HG03159 (cell line): ENCODE measurements around the gene DSC3.

Experiments
- ATAC-seq: cut with Tn5 transposase; IDR thresholded peaks from one replicate; pipeline ENCODE4 v1.9.1; 2021; ENCODE audit warnings: mild to moderate bottlenecking, moderate library complexity; ENCODE audit not compliant: unreplicated experiment

The DSC3 gene

DNA sequence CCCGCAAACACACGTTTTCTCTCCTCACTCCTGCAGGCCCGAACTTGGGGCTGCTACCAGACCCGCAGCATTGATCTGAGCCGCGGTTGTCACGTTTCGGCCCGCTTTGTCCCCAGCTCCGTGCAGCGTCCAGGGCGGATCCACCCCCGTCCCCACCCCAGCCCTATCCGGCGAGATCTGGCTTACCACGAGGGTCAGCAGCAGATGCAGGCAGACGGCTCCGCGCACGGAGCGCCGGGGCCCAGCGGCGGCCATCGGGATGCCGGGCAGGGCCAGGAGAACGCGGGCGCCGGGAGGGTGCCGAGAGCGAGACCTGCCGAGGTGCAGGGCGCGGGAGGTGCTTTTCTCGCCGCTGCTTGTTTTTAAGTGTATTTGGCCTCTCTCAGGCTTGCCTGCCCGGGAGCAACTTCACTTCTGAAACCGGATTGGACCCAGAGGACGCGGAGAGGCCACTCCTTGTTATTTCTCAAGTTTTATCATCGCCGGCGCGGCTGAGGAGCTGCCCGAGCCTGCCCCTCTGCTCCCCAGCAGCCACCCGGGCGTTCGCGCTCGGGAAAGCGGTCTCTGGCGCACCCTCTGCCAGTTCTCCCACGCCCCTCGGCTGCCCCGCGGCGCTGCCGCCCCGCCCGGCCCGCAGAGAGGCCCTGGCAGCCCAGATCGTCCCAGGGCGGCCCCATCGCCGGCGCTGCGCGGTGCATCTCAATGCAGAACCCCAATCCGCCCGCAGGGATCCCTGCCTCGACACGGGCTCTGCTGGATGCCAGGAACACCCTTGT is at the start of gene DSC3:
DSC3 (minus strand) TSS at position 337 of the 776 bp plus-strand sequence; CDS start at position 255, 82 bp downstream.
- ATAC-seq = no peak

DNA sequence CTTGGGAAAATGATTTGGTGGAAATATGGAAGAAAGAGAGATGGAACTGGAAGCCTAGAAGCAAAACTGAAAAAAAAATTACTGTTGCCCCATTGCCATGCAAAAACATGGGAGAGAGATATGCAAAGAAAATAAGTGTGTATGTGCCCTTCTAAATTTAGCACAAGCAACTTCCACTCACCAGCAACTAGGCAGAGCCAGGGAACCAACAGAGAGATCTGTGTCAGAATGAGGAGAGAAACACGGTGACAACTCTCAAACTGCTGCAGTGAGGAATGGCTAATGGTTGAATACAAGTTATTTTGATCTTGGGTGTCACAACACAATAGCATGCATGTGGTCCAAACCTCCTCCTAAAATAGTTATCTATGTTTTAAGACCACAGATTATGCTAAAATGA is 48.8 kb upstream of the DSC3 start:
- no peak for ATAC-seq

DNA sequence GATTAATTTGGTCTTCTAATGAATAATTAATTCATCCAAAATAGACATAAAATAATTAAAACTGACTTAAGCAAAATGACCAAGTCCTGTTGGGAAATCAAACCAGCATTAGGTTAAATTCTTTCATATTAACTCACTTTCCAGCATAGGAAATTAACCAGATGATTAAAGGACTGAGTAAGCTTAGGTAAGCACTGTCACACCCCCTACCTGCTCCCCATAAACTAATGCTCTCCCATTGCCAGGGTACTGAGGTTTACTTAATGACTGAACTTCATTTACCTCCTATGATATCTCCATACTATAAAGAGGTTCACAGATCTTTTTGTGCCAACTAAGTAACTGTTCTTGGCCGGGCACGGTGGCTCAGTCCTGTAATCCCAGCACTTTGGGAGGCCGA is 46.0 kb upstream of the DSC3 start:
- no peak for ATAC-seq

DNA sequence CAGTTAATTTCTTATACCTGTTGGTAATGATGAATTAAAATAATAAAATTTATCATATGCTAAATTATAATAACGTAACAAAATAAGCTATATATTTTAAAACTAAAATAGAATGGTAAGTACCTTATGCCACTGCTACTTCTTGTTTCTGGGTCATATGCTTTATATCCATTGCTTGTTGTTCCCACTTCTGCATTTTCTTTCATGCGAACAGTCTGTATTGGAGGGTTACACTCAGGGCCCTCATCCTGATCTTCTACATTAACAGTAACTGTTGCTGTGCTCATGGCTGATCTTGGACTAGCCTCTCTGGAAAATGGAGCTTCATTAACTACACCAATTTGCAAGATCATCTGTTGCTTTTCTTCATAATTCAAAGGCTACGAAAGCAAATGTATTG is 37.4 kb upstream of the DSC3 start:
- no peak for ATAC-seq

DNA sequence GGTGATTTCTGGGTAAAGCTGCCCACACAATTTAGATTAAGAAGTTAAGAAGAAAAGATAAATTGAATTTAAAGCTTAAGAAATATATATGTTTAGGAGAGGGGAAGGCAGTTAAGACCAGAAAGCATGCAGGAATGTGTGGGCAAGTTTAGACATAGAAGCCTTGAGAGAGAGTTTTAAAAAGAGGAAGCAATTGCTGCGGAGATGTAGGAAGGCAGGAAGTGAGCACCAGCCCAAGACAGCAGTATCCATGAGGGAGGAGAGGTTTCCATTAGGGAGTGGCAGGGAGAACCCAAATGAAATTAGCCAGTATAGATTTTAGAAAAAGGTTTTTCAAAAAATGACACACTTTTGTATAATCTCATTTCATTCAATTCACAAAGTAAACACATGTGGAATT is 35.3 kb upstream of the DSC3 start:
- ATAC-seq = no peak

DNA sequence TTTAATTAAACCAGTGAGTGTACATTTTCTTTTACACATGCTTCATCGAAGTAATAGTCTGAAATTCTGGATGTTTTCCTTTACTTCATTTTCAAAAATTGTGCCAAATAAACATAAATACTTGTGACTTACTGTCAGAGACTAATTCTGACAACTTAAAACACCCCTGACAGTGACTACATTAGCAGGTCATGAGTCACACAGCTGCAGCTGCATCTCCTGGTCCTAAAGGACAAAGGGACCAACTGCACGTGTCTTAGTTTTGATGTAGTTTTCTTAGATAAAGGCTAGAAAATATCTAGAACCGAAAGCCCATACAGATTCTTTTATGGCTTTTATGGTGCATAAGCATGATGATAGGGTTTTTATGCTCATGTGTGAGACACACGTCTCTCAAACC is 29.6 kb upstream of the DSC3 start:
- ATAC-seq = no peak

DNA sequence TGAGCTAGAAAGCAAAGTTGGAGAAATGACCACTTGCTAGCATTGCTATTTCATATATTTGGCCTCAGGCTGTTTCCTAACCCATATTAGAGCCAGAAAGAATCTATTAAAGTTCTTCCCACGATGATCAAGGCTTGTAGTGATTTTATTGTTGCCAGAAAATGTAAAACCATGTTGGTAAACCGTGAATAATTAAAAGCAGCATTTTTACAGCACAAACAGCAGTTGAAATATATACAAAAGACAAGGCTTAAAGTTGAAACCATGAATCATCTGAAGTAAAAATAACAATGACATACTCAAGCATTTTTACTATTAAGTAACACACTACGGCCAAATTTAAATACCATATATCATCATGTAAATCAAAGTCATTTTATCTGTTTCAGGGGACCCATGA is 27.7 kb upstream of the DSC3 start:
- no peak for ATAC-seq

DNA sequence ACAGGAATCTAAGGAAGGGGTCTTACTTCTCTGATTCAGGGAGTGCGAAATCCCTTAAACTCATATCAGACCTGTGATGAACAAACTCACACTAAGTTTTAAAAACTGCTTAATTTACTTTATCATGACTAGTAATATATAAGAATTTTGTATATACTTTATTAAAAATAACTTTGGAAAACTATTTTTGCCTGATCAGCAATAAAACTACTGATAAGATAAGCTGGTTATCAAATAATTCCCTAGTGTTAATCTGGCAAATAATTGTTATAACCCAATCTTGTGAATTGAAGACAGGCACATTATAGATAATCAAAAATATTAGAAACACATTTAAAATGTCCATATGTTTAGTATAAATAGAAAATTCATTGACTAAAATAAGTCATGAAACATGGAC is 23.7 kb upstream of the DSC3 start:
- ATAC-seq = no peak

DNA sequence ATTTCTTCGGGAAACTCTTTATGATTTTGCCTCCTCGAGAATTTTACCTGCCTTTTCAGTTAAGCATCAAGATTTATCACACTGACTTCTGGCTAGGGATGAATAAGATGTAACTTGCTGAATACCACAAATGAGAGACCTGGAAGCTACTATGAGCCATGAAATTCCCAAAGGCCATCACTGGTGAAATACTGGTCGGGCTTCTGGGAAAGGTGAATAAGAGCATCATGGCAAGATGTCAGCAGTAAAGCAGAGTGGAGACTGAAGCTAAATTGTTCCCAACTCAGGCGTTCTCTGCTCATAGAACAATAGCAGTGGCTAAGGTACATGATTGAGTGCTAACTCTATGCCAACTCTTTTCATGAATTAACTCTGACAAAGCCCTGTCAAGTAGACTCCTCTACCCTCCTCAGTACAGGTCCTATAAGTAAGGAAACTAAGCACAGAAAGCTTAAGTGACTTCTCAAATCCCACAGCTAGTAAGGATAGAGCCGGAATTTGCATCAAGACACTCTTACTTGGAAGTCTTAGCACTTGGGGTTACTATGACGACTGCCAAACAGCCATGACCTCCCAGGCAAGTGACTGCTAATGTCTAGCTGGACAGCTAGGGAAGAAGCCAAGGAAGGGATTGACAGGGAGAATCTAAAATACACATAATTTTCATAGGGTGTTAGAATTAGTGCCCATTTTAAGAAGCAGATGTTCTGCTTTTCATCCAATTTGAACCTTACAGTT is 22.7 kb upstream of the DSC3 start:
- no peak for ATAC-seq

DNA sequence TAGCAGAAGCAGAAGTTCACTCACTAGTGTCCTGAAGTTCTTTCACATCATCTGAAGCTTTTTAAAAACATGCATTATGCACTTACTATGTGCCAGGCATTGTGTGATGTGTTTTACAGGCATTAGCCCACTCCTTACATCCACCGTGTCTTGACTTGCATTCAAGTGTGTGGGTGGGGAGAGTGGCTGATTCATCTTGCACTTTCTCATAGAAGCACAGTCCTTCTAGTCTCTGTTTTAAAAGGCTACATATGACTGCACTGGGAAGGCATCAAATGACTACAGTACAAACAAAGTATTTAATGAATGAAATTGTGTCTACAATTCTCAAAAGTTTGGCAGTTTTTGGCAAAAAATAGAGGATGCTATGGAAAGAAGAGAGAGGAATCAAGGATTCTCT is 21.6 kb upstream of the DSC3 start:
- peak; percentile 60 for ATAC-seq

DNA sequence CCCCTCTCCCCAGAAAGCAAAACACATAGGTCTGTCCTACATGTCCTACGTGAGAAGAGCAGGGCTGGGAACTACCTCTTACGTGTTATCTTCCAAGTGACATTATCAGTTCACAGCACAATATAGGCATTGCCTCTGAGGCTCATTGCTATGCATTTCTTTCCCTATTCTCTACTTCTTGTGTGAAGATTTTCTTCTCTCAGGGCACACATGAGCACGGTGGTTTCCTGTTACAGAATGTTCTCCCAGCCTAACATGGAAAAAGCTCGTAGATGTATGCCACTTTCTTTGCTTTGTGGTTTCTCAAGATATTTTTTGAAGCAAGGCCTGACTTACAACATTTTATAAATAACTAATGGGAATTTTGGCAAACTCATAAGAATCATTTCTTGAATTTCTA is 19.4 kb upstream of the DSC3 start:
- no peak for ATAC-seq

DNA sequence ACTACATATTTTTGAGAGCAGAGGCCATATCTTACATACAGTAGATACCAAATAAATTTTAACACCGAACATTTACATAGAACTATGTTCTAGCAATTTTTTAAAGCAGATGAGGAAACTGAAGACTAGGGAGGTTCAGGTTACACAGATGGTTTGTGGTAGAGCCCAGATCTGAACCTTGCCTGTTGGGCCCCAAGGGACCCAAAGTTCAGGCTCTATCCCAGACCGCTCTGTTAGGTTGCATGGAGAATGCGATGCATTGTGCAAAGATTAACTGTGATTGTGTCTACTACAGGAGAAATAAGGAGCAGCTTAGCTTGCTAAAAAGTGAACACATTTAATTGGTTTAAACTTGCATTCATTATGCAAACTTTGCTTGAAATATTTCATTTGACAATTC is 16.4 kb upstream of the DSC3 start:
- ATAC-seq = no peak

DNA sequence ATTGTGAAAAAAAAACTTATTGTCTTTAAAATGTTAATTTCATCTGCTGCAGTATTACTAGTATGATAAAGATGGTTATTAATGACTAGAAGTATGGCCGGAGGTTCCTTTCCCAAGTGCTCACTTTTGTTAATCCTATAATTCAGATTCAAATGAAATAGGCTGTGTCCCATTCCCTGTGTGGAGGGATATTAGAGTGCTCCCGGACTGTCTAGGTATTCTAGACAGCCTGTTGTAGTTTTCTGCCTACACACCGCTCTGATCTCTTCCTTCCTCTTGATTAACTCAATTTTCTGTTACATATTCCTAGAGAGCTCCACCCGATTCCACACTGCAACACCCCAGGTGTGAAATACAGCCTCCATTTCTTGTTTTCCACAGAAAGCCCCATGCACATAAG is 15.4 kb upstream of the DSC3 start:
- no peak for ATAC-seq

DNA sequence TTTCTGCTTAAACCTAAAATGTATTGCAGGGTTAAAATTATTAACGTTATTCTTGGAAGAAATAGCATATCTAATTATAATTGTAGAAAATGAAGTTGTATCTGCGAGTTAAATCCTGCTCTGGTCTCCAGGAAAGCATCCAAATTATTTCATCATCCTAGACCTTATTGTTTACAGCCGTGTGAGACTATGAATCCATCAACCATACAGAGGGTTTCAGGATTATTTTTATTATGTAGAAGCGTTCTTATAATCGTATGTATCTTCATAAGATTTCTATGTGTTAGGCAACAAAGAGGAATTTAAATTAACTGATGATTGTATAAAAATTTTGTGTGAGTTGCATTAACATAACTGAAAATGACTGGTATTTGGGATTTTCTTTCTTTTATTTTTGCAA is 14.5 kb upstream of the DSC3 start:
- no peak for ATAC-seq

DNA sequence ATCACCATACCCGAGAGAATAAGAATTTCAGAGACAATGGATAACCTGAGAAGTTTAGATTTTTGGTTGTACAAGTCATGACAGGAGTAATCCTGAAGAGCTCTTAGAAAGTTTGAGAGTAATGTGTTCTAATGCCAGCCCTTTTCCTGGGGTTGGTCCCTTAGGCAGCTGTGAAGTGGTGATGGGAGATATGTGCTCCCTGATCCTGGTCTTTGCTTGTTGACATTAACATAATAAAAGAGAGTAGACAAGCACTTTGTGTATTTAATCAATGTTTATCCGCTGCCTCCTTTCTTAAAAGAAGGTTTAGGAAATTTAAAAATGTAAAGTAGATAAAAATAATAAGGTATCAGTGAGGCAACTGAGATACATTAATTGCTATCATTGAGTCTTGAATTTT is 13.8 kb upstream of the DSC3 start:
- no peak for ATAC-seq

DNA sequence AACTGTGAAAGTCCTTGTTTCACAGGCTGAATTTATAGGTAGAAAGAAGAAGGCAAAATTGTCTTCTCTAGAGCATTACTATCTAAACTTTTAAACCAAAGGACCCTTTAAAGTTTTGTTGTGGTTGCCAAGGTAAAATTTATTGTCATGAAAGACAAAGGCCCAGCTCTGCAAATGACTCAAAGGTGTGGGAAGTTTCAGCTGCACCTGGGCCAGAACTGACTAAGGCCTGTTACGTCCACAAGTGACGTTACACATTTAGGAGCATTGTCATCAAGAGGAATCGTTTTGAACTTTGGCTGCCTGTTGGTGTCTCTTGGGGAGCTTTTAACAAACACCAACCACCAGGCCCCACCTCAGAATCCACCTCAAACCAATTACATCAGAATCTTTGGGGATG is 8.1 kb upstream of the DSC3 start:
- ATAC-seq = no peak

DNA sequence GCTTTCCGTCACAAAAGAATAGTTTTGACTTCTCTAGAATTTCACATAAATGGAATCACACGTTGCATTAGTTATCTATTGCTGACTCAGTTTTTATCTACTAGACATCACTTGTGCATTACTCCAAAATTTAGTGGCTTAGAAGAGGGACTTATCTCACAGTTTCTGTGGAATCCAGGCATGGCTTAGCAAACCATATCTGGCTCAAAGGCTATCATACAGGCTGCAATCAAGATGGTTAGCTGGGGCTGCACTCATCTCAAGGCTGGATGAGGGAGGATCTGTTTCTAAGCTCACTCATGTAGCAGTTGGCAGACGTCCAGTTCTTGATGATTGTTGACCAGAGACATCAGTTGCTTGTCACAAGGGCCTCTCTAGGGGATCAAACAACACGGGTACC is 6.6 kb upstream of the DSC3 start:
- ATAC-seq = no peak

DNA sequence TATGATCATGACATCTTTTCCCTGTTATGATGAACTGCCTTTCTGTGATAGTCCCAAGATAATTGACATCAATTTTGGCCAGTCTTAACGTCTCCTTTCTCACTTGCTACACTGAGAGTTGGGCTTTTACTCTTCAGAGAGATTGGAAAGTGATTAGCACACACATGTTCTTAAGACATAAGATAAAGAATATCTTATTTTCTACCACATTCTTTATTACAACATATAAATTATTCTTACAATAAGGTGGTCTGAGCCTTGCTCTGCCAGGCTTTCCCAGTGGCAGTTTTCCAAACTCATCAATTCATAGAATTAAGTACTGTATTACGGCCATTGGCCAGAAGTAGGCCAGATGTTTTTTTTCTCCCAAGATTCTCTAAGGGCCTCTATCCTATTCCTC is 5.7 kb upstream of the DSC3 start:
- ATAC-seq = no peak

DNA sequence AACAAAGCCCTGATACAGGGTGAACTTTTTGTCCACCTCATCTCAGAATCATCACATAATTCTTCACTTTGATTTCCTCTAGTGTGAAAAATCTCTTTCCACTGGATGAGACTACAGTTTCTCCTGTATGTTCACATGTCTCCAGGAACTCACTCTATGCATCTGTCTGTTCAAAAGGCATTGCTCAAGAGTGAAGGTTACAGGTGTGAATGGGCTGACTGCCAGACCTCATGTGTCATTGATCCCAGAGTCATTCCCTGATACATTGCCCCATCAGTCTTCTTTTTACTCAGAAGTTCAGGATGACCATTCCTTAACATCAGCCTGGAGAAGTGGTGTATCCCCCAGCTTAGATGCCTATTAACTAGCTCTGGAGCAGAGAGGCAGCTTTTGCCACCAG is 4.4 kb upstream of the DSC3 start:
- ATAC-seq = no peak

DNA sequence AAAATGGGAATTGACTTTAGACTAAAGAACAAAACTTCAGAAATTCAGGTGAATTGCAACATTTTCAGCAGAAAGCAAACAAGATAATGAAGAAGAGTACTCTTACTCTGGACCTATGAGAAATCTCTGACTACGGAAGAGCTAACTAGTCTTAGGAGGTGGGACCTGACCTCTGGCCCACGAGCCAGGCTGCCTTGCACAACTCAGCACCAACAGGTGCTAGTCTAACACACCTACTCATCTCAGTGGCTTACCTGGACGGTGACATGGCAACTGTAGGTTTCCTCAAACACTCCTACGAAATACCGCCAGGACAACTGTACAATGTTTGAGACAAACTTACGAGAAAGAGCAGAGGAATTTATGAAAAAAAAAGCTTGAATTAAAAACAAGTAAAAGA is 3.1 kb upstream of the DSC3 start:
- no peak for ATAC-seq

DNA sequence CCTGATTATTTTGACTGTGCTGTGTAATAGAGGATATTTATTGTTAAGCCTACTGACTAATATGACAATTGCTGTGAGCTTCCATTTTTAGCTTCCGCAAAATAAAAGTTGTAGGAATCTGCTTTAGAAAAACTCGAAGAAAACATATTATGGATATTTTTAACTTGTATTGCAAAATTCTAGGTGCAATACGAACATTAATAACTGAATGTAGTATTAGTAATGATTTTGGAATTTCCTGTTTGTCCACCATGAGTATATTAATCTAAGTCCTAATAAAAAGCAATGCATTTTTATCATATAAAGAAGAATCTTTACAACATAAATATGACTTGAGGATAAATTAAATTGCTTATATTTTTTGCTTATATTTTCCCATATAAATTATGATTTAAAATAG is 2.4 kb upstream of the DSC3 start:
- ATAC-seq = no peak

DNA sequence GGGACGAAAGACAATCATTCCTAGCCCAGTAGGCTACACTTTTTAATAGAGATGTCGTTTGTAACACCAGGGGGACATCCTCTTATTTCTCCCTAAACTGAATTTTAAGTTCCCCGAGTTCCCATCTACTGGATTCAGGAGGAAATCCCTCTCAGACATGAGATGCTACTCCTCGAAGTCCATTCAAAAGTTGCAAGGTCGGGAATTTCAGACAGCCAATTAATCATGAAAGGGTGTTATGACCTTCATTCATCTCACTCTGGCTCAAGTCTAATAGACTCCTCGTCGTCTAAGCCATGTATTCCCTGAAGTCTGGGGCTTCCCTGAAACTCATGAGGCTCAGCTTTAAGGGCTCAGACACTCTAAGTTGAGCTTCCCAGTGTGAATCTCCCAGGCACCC is 1.2 kb upstream of the DSC3 start:
- ATAC-seq = no peak

DNA sequence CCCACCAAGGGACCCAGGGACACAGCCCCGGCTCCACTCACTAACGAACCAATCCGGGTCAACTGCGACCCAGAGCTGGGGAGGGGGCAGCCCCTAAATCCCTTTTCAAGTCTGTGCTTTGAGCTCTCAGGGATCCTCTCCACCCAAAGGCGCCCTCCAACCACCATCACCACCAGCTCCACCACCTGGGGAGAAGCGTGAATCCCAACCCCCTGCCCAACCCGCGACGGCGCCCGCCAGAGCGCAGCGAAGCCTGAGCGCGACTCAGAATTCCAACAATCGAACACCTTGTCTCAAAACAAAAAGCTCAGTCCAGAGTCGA is 497 bp downstream of the DSC3 start:
- ATAC-seq = no peak
